ENCODE results near the gene CDKL2. TPM values are rescaled to one million over a fixed set of nuclear protein-coding genes. Genes with fewer than 3 reads are reported as not detected.
"Not testable (repeated sequence)": the region's sequence is repeated elsewhere in the genome, so short reads cannot be mapped to it uniquely, and the experiment has no call there.

Gene CDKL2
- total and polyA plus RNA-seq, 9 donors: 0.08 to 0.26 (median 0.16) TPM

- Histone ChIP-seq H3K9me3 (replicated peaks; ENCODE audit: control insufficient read depth, low read depth, low read length) (no peaks in the 10 kb centered on the region), H3K27ac (ENCODE audit: low read length) (no peak overlapping the region), H3K4me3 (ENCODE audit: low read length) (no peak overlapping the region), H3K4me1 (ENCODE audit: control insufficient read depth, insufficient read depth, low read length) (no peaks in the 10 kb centered on the region), H3K36me3 (ENCODE audit: control insufficient read depth, insufficient read depth, low read length) (no peaks in the 10 kb centered on the region), H3K27me3 (ENCODE audit: control insufficient read depth, insufficient read depth, low read length) (no peaks in the 10 kb centered on the region)
- WGBS (ENCODE audit: insufficient coverage): 73% methylated on average over 4 of the region's 8 CpGs
- no peak for DNase-seq
These were observed 68.5 kb downstream of the CDKL2 start for GRCh38 chr4:75561789-75562188.

DNA sequence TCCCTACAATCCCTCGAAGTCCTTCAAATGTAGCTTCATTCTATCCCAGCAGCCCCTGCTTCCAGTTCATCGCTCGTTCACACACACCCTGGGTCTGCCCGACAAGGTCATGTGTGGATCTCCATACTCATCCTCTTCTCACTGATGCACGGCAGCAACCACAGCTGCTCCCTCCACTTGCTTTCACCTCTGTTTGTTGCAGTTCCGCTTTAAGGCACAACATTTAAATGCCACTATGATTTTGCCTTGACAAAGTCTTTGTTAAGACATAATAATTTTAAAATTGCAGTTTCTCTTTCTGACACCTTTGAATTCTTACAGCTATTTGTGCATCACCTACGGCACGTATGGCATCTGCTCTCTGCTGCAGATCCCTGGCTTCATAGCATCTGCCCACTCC lies 72.6 kb downstream of the CDKL2 start:
- Histone ChIP-seq H3K4me1 (ENCODE audit: control insufficient read depth, insufficient read depth, low read length) (no peaks in the 10 kb centered on the region), H3K27me3 (ENCODE audit: control insufficient read depth, insufficient read depth, low read length) (no peaks in the 10 kb centered on the region), H3K9me3 (replicated peaks; ENCODE audit: control insufficient read depth, low read depth, low read length) (no peaks in the 10 kb centered on the region), H3K27ac (ENCODE audit: low read length) (no peak overlapping the region), H3K36me3 (ENCODE audit: control insufficient read depth, insufficient read depth, low read length) (no peaks in the 10 kb centered on the region), H3K4me3 (ENCODE audit: low read length) (no peak overlapping the region)
- DNase-seq: no peak
- 70% methylated on average over 7 of the region's 8 CpGs for WGBS (ENCODE audit: insufficient coverage)

DNA sequence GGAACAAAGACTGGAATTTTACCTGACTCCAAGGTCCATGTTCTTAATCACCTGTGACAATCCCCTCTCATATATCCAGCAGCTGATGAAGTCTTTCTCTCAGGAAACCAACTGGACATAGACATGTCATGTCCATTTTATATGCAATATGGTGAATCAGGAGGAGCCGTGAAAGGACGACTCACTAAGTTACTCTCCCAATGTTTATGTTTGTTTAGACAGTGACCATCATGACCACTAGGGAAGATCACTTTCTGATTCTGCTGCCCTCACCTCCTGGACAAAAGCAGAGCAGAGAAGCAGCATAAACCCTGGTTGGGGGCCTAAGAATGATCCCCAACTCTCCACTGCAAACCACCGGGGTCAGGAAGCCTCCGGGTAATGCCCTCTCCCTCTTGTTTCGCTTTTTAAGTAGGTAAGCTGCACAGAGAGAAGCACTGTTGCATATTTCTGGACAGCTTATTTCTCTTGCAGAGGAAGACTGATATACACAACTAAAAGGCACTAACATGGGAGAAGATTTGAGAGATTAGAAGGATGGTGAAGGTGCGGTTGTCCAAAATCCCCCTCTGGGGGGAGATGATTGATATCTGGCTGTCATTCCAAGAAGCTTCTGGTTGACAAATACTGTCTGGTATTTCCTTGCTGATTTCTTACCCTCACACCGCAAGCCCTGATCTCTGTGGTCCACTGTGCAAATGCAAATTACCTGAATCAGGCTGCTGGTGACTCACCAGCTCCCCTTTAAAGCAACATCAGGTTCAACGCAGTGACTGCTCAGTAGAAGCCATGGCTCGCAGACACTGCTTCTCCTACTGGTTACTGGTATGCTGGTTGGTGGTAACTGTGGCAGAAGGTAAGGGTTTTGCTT lies 74.8 kb downstream of the CDKL2 start, which contains the start of gene ODAPH:
TSS of gene ODAPH (plus strand) at position 773 of the 871 bp plus-strand sequence. CDS start at position 790, 17 bp downstream.
- Histone ChIP-seq H3K27ac (ENCODE audit: low read length) (no peak within 1 kb of the TSS), H3K27me3 (ENCODE audit: control insufficient read depth, insufficient read depth, low read length) (no peaks in the 10 kb centered on the region), H3K9me3 (replicated peaks; ENCODE audit: control insufficient read depth, low read depth, low read length) (no peaks in the 10 kb centered on the region), H3K36me3 (ENCODE audit: control insufficient read depth, insufficient read depth, low read length) (no peaks in the 10 kb centered on the region), H3K4me1 (ENCODE audit: control insufficient read depth, insufficient read depth, low read length) (no peaks in the 10 kb centered on the region), H3K4me3 (ENCODE audit: low read length) (no peak within 1 kb of the TSS)
- 22% methylated on average over 1 of the region's 9 CpGs for WGBS (ENCODE audit: insufficient coverage)
- DNase-seq: no peak

- DNase-seq: no peak
- Histone ChIP-seq H3K36me3 (ENCODE audit: control insufficient read depth, insufficient read depth, low read length) (no peaks in the 10 kb centered on the region), H3K9me3 (replicated peaks; ENCODE audit: control insufficient read depth, low read depth, low read length) (no peaks in the 10 kb centered on the region), H3K27me3 (ENCODE audit: control insufficient read depth, insufficient read depth, low read length) (no peaks in the 10 kb centered on the region), H3K27ac (ENCODE audit: low read length) (no peak overlapping the region), H3K4me1 (ENCODE audit: control insufficient read depth, insufficient read depth, low read length) (no peaks in the 10 kb centered on the region), H3K4me3 (ENCODE audit: low read length) (no peak overlapping the region)
These were observed 77.9 kb downstream of the CDKL2 start for GRCh38 chr4:75552452-75552851.

- H3K36me3 ChIP-seq (ENCODE audit: control insufficient read depth, insufficient read depth, low read length): peaks cover 9% of the 10 kb centered on the region
- no peak for DNase-seq
- H3K27me3 ChIP-seq (ENCODE audit: control insufficient read depth, insufficient read depth, low read length): no peaks in the 10 kb centered on the region
- H3K4me3 ChIP-seq (ENCODE audit: low read length): no peak overlapping the region
- WGBS (ENCODE audit: insufficient coverage): 62% methylated on average over 2 of the region's 2 CpGs
- no peaks in the 10 kb centered on the region for H3K9me3 ChIP-seq (replicated peaks; ENCODE audit: control insufficient read depth, low read depth, low read length)
- no peak overlapping the region for H3K27ac ChIP-seq (ENCODE audit: low read length)
- no peaks in the 10 kb centered on the region for H3K4me1 ChIP-seq (ENCODE audit: control insufficient read depth, insufficient read depth, low read length)
These were observed 81.3 kb downstream of the CDKL2 start for GRCh38 chr4:75549019-75549418.

DNA sequence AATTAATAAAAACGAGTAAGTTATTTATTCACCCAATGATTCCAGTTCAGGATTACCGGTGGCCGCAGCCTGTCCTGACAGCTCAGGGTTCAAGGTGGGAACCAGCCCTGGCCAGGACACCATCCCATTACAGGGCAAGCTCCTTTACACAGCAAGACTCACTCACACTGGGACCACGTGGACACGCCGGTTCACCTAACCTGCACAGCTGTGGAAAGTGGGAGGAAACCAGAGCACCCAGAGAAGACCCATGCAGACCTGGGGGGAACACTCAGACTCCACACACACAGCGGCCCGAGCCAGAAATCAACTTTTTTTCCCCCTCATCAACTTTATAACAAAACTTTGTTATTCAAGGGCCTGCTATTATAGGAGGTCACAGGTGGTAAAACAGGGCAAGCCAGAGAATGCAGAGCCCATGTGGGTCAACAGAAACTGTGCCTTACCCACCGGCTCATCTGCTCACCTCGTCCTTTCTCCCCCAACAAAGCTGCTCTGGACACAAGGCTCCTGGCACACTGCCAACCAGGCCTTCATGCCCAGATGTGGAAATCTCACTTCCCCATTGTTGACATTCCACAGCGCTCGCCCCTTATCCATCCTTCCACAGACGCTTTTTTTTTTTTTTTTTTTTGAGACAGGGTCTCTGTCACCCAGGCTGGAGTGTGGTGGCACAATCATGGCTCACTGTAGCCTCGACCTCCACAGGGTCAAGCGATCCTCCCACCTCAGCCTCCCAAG lies 82.5 kb downstream of the CDKL2 start:
- peak; percentile 49 for DNase-seq
- Histone ChIP-seq H3K27me3 (ENCODE audit: control insufficient read depth, insufficient read depth, low read length) (no peaks in the 10 kb centered on the region), H3K36me3 (ENCODE audit: control insufficient read depth, insufficient read depth, low read length) (peaks cover 13% of the 10 kb centered on the region), H3K27ac (ENCODE audit: low read length) (no peak overlapping the region), H3K4me3 (ENCODE audit: low read length) (no peak overlapping the region), H3K4me1 (ENCODE audit: control insufficient read depth, insufficient read depth, low read length) (no peaks in the 10 kb centered on the region), H3K9me3 (replicated peaks; ENCODE audit: control insufficient read depth, low read depth, low read length) (no peaks in the 10 kb centered on the region)
- 60% methylated on average over 10 of the region's 15 CpGs for WGBS (ENCODE audit: insufficient coverage)

GRCh38 chr4:75545526-75545925 lies 84.8 kb downstream of the CDKL2 start:
- WGBS (ENCODE audit: insufficient coverage): 93% methylated on average over 5 of the region's 5 CpGs
- H3K4me1 ChIP-seq (ENCODE audit: control insufficient read depth, insufficient read depth, low read length): no peaks in the 10 kb centered on the region
- H3K27me3 ChIP-seq (ENCODE audit: control insufficient read depth, insufficient read depth, low read length): no peaks in the 10 kb centered on the region
- H3K9me3 ChIP-seq (replicated peaks; ENCODE audit: control insufficient read depth, low read depth, low read length): no peaks in the 10 kb centered on the region
- no peak overlapping the region for H3K4me3 ChIP-seq (ENCODE audit: low read length)
- no peak for DNase-seq
- peaks cover 13% of the 10 kb centered on the region for H3K36me3 ChIP-seq (ENCODE audit: control insufficient read depth, insufficient read depth, low read length)
- H3K27ac ChIP-seq (ENCODE audit: low read length): no peak overlapping the region

DNA sequence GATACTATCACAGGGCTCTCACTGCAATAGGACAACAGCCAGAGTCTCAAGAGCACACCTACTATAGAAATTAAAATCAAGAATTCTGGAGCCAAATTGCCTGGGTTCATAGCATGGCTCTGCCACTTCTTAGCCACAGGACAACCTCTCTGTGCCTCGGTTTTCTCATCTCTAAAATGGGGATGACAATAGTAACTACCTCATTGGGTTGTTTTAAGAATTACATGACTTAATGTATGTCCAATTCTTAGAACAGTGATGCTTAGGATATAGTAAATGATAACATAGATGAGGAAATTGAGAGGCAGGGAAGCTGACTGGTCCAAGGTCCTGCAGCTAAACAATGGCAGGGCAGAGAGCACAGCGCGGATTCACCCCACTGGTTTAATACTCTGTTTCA lies 85.5 kb downstream of the CDKL2 start:
- H3K27ac ChIP-seq (ENCODE audit: low read length): no peak overlapping the region
- H3K4me3 ChIP-seq (ENCODE audit: low read length): no peak overlapping the region
- peaks cover 13% of the 10 kb centered on the region for H3K36me3 ChIP-seq (ENCODE audit: control insufficient read depth, insufficient read depth, low read length)
- H3K9me3 ChIP-seq (replicated peaks; ENCODE audit: control insufficient read depth, low read depth, low read length): no peaks in the 10 kb centered on the region
- no peaks in the 10 kb centered on the region for H3K4me1 ChIP-seq (ENCODE audit: control insufficient read depth, insufficient read depth, low read length)
- no peak for DNase-seq
- 100% methylated on average over 2 of the region's 3 CpGs for WGBS (ENCODE audit: insufficient coverage)
- no peaks in the 10 kb centered on the region for H3K27me3 ChIP-seq (ENCODE audit: control insufficient read depth, insufficient read depth, low read length)

DNA sequence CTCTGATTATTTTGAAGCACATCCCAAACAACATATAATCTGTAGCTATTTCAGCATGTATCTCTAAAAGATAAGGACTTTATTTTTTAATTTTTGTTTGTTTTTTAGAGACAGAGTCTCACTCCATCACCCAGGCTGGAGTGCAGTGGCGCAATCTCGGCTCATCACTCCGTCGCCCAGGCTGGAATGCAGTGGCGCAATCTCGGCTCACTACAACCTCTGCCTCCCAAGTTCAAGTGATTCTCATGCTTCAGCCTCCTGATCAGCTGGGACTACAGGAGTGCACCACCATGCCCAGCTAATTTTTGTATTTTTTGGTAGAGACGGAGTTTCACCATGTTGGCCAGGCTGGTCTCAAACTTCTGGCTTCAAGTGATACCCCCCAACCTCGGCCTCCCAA lies 86.1 kb downstream of the CDKL2 start:
- not testable (repeated sequence) for DNase-seq; H3K4me1 ChIP-seq (ENCODE audit: control insufficient read depth, insufficient read depth, low read length); H3K27me3 ChIP-seq (ENCODE audit: control insufficient read depth, insufficient read depth, low read length); H3K4me3 ChIP-seq (ENCODE audit: low read length); H3K27ac ChIP-seq (ENCODE audit: low read length); H3K9me3 ChIP-seq (replicated peaks; ENCODE audit: control insufficient read depth, low read depth, low read length)
- peaks cover 13% of the 10 kb centered on the region for H3K36me3 ChIP-seq (ENCODE audit: control insufficient read depth, insufficient read depth, low read length)
- WGBS (ENCODE audit: insufficient coverage): 93% methylated on average over 5 of the region's 8 CpGs

DNA sequence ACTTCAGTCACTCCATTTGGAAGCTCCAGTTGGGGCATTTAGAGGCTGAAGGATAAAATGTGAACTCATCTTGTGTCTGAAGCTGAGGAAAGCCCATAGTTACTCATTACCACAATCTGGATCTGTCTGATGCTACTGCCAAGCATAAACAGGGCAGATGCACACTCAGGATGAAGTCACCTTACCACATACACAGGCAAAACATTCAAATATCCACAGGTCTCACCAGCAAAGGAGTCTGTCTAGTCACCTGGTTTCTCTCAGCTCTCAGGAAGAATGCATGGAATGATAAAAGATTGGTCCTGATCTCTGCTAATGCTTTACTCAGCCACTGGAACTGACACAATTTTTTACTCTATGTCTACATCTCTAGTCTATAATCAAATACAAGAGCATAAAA lies 87.5 kb downstream of the CDKL2 start:
- Histone ChIP-seq H3K27ac (ENCODE audit: low read length) (no peak overlapping the region), H3K4me3 (ENCODE audit: low read length) (no peak overlapping the region), H3K27me3 (ENCODE audit: control insufficient read depth, insufficient read depth, low read length) (no peaks in the 10 kb centered on the region), H3K4me1 (ENCODE audit: control insufficient read depth, insufficient read depth, low read length) (no peaks in the 10 kb centered on the region), H3K36me3 (ENCODE audit: control insufficient read depth, insufficient read depth, low read length) (peaks cover 13% of the 10 kb centered on the region), H3K9me3 (replicated peaks; ENCODE audit: control insufficient read depth, low read depth, low read length) (peaks cover 1% of the 10 kb centered on the region)
- no peak for DNase-seq
